PFSK-1 (cell line): Measurements from ENCODE around the gene COL23A1.

Experiments used
- POLR2AphosphoS5 ChIP-seq: IDR thresholded peaks from 2 replicates; pipeline ENCODE4 v1.6.1; 2012; ENCODE audit warnings: low read depth, mild to moderate bottlenecking, control low read depth, low read length, moderate library complexity
- SIN3A ChIP-seq: IDR thresholded peaks from 2 replicates; pipeline ENCODE4 v1.6.1; 2012; ENCODE audit warnings: mild to moderate bottlenecking, low read length, moderate library complexity, borderline replicate concordance; ENCODE audit not compliant: insufficient read depth
- TAF1 ChIP-seq: IDR thresholded peaks from 2 replicates; pipeline ENCODE4 v1.6.1; 2012; ENCODE audit warnings: low read length, control low read depth, borderline replicate concordance; ENCODE audit not compliant: insufficient read depth

- TF ChIP-seq POLR2AphosphoS5 (no peak), TAF1 (no peak), SIN3A (no peak)
These were observed 292.4 kb downstream of the COL23A1 start for GRCh38 chr5:178297751-178298150.
